Sigmoid colon (tissue), 4 donors: Measurements from ENCODE around the gene OPN4.

ENCODE experiments used
- CTCF ChIP-seq, 4 experiments: fragments of 450-650 bp in 3 of 4; fragments of 200-600 bp in 1 of 4; IDR thresholded peaks; one replicate each; pipeline ENCODE4 v1.5.1; 2016 to 2019; ENCODE audit warnings: antibody characterized with exemption in 4 of 4, mild to moderate bottlenecking in 3 of 4, moderate library complexity in 2 of 4
- EP300 ChIP-seq, 4 donors: sonication (generic); formaldehyde crosslinking; IDR thresholded peaks; one replicate each; pipeline ENCODE4 v1.6.1; 2017; ENCODE audit warnings: antibody characterized with exemption in 4 of 4
- POLR2A ChIP-seq, 2 donors: fragments of 450-650 bp; IDR thresholded peaks; one replicate each; pipeline ENCODE4 v1.6.1; 2016; ENCODE audit warnings: antibody characterized with exemption in 2 of 2, mild to moderate bottlenecking in 2 of 2, moderate library complexity in 2 of 2
- POLR2AphosphoS5 ChIP-seq, 4 donors: sonication (generic); formaldehyde crosslinking; IDR thresholded peaks; one replicate each; pipeline ENCODE4 v1.6.1; 2017; ENCODE audit warnings: antibody characterized with exemption in 4 of 4

GRCh38 chr10:86665218-86665607 lies 10.9 kb downstream of the OPN4 start:
- TF ChIP-seq POLR2A (IDR thresholded peaks at IDR 0.05) (no peak), CTCF (IDR thresholded peaks at IDR 0.05) (no peak), POLR2AphosphoS5 (IDR thresholded peaks at IDR 0.05) (no peak), EP300 (IDR thresholded peaks at IDR 0.05) (no peak)
